Gastrocnemius medialis (tissue), 4 donors: ENCODE measurements around the gene CTSD.

Source experiments
- POLR2A ChIP-seq, 2 donors: fragments of 450-650 bp; IDR thresholded peaks; one replicate each; pipeline ENCODE4 v1.6.1; 2017; ENCODE audit warnings: antibody characterized with exemption in 2 of 2, mild to moderate bottlenecking in 2 of 2, moderate library complexity in 2 of 2
- TF ChIP-seq, protein P1 (sequence below), 5 experiments: fragments of 450-650 bp in 3 of 5; fragments of 200-600 bp in 2 of 5; sonication (generic) in 2 of 5; IDR thresholded peaks in 4 of 5; conservative IDR thresholded peaks in 1 of 5; 1 replicate in 4 of 5; 2 replicates in 1 of 5; pipeline ENCODE4 v1.5.1; 2016 to 2019; ENCODE audit warnings: antibody characterized with exemption in 5 of 5, mild to moderate bottlenecking in 3 of 5, moderate library complexity in 3 of 5

- TF ChIP-seq, protein P1, sequence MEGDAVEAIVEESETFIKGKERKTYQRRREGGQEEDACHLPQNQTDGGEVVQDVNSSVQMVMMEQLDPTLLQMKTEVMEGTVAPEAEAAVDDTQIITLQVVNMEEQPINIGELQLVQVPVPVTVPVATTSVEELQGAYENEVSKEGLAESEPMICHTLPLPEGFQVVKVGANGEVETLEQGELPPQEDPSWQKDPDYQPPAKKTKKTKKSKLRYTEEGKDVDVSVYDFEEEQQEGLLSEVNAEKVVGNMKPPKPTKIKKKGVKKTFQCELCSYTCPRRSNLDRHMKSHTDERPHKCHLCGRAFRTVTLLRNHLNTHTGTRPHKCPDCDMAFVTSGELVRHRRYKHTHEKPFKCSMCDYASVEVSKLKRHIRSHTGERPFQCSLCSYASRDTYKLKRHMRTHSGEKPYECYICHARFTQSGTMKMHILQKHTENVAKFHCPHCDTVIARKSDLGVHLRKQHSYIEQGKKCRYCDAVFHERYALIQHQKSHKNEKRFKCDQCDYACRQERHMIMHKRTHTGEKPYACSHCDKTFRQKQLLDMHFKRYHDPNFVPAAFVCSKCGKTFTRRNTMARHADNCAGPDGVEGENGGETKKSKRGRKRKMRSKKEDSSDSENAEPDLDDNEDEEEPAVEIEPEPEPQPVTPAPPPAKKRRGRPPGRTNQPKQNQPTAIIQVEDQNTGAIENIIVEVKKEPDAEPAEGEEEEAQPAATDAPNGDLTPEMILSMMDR (IDR thresholded peaks at IDR 0.05 in 4 of 5, conservative IDR thresholded peaks at IDR 0.05 in 1 of 5): no peak
- TF ChIP-seq POLR2A (IDR thresholded peaks at IDR 0.05): no peak
Observed at GRCh38 chr11:1731451-1732059, 32.2 kb downstream of the CTSD start.
